PC-3 (cell line): ENCODE results near the gene BEGAIN.

Experiments
- CTCF ChIP-seq: fragments of 300-600 bp; sonication (generic); conservative IDR thresholded peaks from 2 replicates; pipeline ENCODE4 v1.5.1; 2017; ENCODE audit warnings: antibody characterized with exemption, low read depth, mild to moderate bottlenecking, low read length
- EZH2 ChIP-seq: fragments of 300-600 bp; sonication (generic); IDR thresholded peaks from one replicate; pipeline ENCODE4 v1.6.1; 2017; ENCODE audit warnings: antibody characterized with exemption, mild to moderate bottlenecking, low read length; ENCODE audit not compliant: unreplicated experiment
- EZH2phosphoT487 ChIP-seq: fragments of 300-600 bp; sonication (generic); IDR thresholded peaks from 2 replicates; pipeline ENCODE4 v1.6.1; 2018; ENCODE audit warnings: mild to moderate bottlenecking, antibody characterized with exemption, low read length, borderline replicate concordance

DNA sequence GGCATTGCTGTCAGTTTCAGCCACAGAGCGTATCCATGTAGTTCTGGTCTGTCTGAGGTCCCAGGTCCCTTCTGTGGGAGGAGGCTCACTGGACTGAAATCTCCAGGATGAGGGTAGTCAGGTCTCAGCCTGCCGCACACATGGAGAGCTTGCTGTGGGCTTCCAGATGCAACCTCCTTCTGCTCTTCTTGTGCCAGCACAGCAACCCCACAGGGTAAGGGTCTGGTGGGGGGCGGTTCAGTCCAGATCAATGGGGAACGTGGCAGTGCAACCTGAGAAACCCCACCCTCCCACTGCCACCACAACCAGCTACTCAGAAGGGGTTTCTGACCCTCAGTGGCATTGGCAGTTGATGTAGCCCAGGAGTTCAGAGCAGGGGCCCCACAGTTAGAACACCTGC is 61.2 kb downstream of the BEGAIN start:
- TF ChIP-seq EZH2, result no peak
- TF ChIP-seq CTCF, result no peak
- no peak for TF ChIP-seq EZH2phosphoT487
